ENCODE measurements around the gene SLC3A2.

DNA sequence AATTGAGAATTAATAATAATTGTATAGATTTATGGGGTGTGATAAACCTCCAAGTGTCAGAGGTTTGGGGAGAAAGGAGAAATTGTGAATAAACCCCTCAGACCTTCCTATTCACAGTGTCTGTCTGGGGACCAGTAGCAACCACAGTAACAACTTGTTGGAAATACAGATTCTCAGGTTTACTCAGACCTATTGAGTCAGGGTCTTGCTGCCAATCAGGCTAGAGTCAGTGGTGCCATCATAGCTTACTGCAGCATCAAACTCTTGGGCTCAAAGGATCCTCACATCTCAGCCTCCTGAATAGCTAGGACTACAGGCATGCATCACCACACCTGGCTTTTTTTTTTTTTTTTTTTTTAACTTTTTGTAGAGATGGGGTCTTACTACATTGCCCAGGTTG is 17.3 kb downstream of the SLC3A2 start:
- TF ChIP-seq, protein P1, sequence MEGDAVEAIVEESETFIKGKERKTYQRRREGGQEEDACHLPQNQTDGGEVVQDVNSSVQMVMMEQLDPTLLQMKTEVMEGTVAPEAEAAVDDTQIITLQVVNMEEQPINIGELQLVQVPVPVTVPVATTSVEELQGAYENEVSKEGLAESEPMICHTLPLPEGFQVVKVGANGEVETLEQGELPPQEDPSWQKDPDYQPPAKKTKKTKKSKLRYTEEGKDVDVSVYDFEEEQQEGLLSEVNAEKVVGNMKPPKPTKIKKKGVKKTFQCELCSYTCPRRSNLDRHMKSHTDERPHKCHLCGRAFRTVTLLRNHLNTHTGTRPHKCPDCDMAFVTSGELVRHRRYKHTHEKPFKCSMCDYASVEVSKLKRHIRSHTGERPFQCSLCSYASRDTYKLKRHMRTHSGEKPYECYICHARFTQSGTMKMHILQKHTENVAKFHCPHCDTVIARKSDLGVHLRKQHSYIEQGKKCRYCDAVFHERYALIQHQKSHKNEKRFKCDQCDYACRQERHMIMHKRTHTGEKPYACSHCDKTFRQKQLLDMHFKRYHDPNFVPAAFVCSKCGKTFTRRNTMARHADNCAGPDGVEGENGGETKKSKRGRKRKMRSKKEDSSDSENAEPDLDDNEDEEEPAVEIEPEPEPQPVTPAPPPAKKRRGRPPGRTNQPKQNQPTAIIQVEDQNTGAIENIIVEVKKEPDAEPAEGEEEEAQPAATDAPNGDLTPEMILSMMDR (IDR thresholded peaks at IDR 0.05; ENCODE audit: low read depth, low read length) = no peak
- TF ChIP-seq, protein P2, sequence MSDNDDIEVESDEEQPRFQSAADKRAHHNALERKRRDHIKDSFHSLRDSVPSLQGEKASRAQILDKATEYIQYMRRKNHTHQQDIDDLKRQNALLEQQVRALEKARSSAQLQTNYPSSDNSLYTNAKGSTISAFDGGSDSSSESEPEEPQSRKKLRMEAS (IDR thresholded peaks at IDR 0.05; ENCODE audit: low read depth, low read length) = no peak

Measured in NB4 (cell line).